Stomach (tissue), 9 donors: ENCODE results near the gene TMEM178B. TPM values are rescaled to one million over a fixed set of nuclear protein-coding genes. Genes with fewer than 3 reads are reported as not detected.

ENCODE experiments used
- DNase-seq, 2 donors: peaks; one replicate each; pipeline versions ENCODE4 v3.0.0 to v3.0.0-alpha.2; 2013 to 2019
- H3K27ac ChIP-seq, 5 donors: fragments of 200-600 bp in 4 of 5; sonication (generic) in 4 of 5; one replicate each; pipeline ENCODE4 v1.5.1; 2013 to 2019; ENCODE audit warnings: mild to moderate bottlenecking in 1 of 5, moderate library complexity in 1 of 5
- H3K27me3 ChIP-seq, 3 donors: fragments of 200-600 bp; sonication (generic); one replicate each; pipeline ENCODE4 v1.5.1; 2017 to 2019; ENCODE audit warnings: mixed run types in 1 of 3
- H3K36me3 ChIP-seq, 4 donors: fragments of 200-600 bp; sonication (generic); 1 replicate in 3 of 4; 2 replicates in 1 of 4; pipeline ENCODE4 v1.5.1; 2016 to 2019
- H3K4me1 ChIP-seq, 4 donors: fragments of 200-600 bp; sonication (generic); one replicate each; pipeline ENCODE4 v1.5.1; 2016 to 2019
- H3K4me3 ChIP-seq, 4 donors: fragments of 200-600 bp; sonication (generic) in 3 of 4; one replicate each; pipeline ENCODE4 v1.5.1; 2016 to 2019; ENCODE audit warnings: mild to moderate bottlenecking in 1 of 4
- H3K9me3 ChIP-seq, 4 donors: fragments of 200-600 bp; sonication (generic); one replicate each; pipeline ENCODE4 v1.5.1; 2016 to 2019
- CTCF ChIP-seq, 7 experiments: fragments of 450-650 bp in 4 of 7; fragments of 200-600 bp in 3 of 7; sonication (generic) in 3 of 7; IDR thresholded peaks; one replicate each; pipeline ENCODE4 v1.5.1; 2016 to 2019; ENCODE audit warnings: antibody characterized with exemption in 7 of 7, control low read depth in 2 of 7, mild to moderate bottlenecking in 1 of 7
- EP300 ChIP-seq: sonication (generic); formaldehyde crosslinking; IDR thresholded peaks from one replicate; pipeline ENCODE4 v1.6.1; 2017; ENCODE audit warnings: antibody characterized with exemption
- POLR2A ChIP-seq, 4 donors: fragments of 450-650 bp; IDR thresholded peaks; one replicate each; pipeline ENCODE4 v1.6.1; 2016; ENCODE audit warnings: antibody characterized with exemption in 4 of 4, control low read depth in 2 of 4, mild to moderate bottlenecking in 1 of 4, moderate library complexity in 1 of 4
- POLR2AphosphoS5 ChIP-seq, 3 donors: sonication (generic); formaldehyde crosslinking; IDR thresholded peaks; one replicate each; pipeline ENCODE4 v1.6.1; 2016; ENCODE audit warnings: antibody characterized with exemption in 3 of 3
- WGBS, 5 donors: extraction: QIAGEN DNeasy Blood & Tissue Kit in 3 of 5; methylation state at CpG; one replicate each; pipeline versions ENCODE4 v1.1.5 to v1.1.7; 2013 to 2018; 5-methylcytosine and 5-hydroxymethylcytosine counted together
- intact Hi-C: fragments of 100-400 bp; cut with DNase I; formaldehyde crosslinking; loops from one replicate; pipeline ENCODE4 v1.15.1; 2023; ENCODE audit warnings: low total_unique reads
- polyA plus RNA-seq, 3 donors: library from polyadenylated mRNA; stranded (reverse); fragments of 200-250 nt; gene quantifications; one replicate each; pipeline ENCODE4 v1.2.3, GENCODE V29; 2013
- total RNA-seq, 5 donors: library from RNA; depleted of rRNA; stranded (reverse); fragments of >200 nt; gene quantifications; one replicate each; pipeline versions ENCODE4 v1.1.0 to v1.2.3, GENCODE V29; 2014 to 2016
- donor health status: healthy with polysubstance abuse.
- donor health status: Bipolar disorder and iron deficiency.
- donor health status: healthy.

TMEM178B gene
- total and polyA plus RNA-seq, 8 donors = under 0.01 to 1.7 (median 0.15) TPM; not detected in 3

- H3K27ac ChIP-seq = no peak overlapping the region
- no peaks in the 10 kb centered on the region for H3K9me3 ChIP-seq
- H3K36me3 ChIP-seq = no peaks in the 10 kb centered on the region
- no peak overlapping the region for H3K4me3 ChIP-seq
- H3K4me1 ChIP-seq = no peaks in the 10 kb centered on the region
- DNase-seq = no peak
- no peak for TF ChIP-seq POLR2A (IDR thresholded peaks at IDR 0.05)
- no peak for TF ChIP-seq EP300
- TF ChIP-seq POLR2AphosphoS5 (IDR thresholded peaks at IDR 0.05) = no peak
- TF ChIP-seq CTCF (IDR thresholded peaks at IDR 0.05) = no peak
- WGBS, 5 donors = 63 to 76% (median 70%) methylated on average over 3 of the region's 3 CpGs
- no peaks in the 10 kb centered on the region for H3K27me3 ChIP-seq
- intact Hi-C loops = no loop called here
Measured at GRCh38 chr7:141286522-141286921, 212.7 kb downstream of the TMEM178B start.

- Histone ChIP-seq H3K4me1 (no peaks in the 10 kb centered on the region), H3K4me3 (no peak overlapping the region), H3K9me3 (no peaks in the 10 kb centered on the region), H3K27ac (no peak overlapping the region), H3K36me3 (no peaks in the 10 kb centered on the region), H3K27me3 (no peaks in the 10 kb centered on the region)
- intact Hi-C loops = no loop called here
- 31 to 49% (median 36%) methylated on average over 5 of the region's 5 CpGs for WGBS, 5 donors
- TF ChIP-seq POLR2A (IDR thresholded peaks at IDR 0.05) (no peak), CTCF (IDR thresholded peaks at IDR 0.05) (no peak), POLR2AphosphoS5 (IDR thresholded peaks at IDR 0.05) (no peak), EP300 (no peak)
- DNase-seq = no peak
Measured at GRCh38 chr7:141287936-141288335, 214.1 kb downstream of the TMEM178B start.

- Histone ChIP-seq H3K27ac (no peak overlapping the region), H3K27me3 (no peaks in the 10 kb centered on the region), H3K4me3 (no peak overlapping the region), H3K36me3 (no peaks in the 10 kb centered on the region), H3K9me3 (no peaks in the 10 kb centered on the region), H3K4me1 (no peaks in the 10 kb centered on the region)
- intact Hi-C loops = no loop called here
- no peak for DNase-seq
- TF ChIP-seq POLR2A (IDR thresholded peaks at IDR 0.05) (no peak), POLR2AphosphoS5 (IDR thresholded peaks at IDR 0.05) (no peak), EP300 (no peak), CTCF (IDR thresholded peaks at IDR 0.05) (no peak)
- WGBS, 5 donors = 80 to 89% (median 87%) methylated on average over 7 of the region's 7 CpGs
Measured at GRCh38 chr7:141288626-141289025, 214.8 kb downstream of the TMEM178B start.

- Histone ChIP-seq H3K27me3 (no peaks in the 10 kb centered on the region), H3K4me3 (no peak overlapping the region), H3K27ac (no peak overlapping the region), H3K9me3 (no peaks in the 10 kb centered on the region), H3K4me1 (no peaks in the 10 kb centered on the region), H3K36me3 (no peaks in the 10 kb centered on the region)
- WGBS, 5 donors = 88 to 94% (median 94%) methylated on average over 8 of the region's 8 CpGs
- TF ChIP-seq CTCF (IDR thresholded peaks at IDR 0.05) (no peak), POLR2A (IDR thresholded peaks at IDR 0.05) (no peak), POLR2AphosphoS5 (IDR thresholded peaks at IDR 0.05) (no peak), EP300 (no peak)
- intact Hi-C loops = no loop called here
- DNase-seq = no peak
Measured at GRCh38 chr7:141290365-141290764, 216.5 kb downstream of the TMEM178B start.
